ENCODE results near the gene CDH13.

Gene CDH13

DNA sequence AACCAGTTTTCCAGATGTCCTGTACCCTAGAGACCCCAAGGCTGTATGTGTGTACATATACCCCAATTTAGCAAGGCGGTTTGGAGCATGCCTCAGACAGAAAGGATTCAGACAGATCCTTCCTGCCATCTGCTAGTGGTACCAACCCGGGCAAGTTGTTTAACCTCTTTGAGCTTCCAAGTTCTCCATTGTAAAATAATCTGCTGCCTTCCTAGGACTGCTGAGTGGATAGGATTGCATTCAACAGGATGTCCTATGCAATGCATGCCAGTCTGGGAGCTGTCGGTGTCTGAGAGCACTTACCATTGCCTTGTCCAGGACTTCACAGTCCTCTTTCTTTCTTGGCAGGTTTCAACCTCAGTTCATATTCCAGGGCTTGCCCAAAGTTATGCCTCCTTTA, 1.9 kb downstream of the CDH13 start:
- DNase-seq = no peak

DNA sequence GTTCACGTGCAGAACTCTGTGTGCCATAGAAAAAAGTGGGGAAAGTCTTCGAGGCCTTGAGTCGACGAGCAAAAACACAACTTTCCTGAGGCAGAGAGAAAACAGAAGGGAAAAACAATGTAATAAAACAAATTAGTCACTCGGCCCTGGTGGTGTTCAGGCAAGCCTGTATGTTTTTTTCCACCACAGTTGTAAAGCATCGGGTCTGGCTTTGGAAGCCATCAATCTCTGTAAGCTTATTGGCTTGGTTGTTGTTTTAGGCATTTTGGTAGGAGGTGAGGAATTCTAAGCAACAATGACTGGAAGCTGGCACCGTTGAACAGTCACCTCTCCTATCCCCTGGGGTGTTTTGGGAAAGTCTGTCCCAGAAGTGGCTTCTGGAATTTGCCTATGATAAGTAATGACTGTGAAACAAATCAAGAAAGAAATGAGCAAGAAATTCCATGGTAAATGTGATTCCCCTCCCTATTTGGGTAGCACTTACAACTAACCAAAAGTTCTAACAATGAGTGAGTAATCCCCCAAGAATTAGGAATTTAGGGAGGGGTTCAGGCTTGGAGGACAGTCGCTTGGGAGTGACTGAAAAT, 2.8 kb downstream of the CDH13 start:
- no peak for DNase-seq

DNA sequence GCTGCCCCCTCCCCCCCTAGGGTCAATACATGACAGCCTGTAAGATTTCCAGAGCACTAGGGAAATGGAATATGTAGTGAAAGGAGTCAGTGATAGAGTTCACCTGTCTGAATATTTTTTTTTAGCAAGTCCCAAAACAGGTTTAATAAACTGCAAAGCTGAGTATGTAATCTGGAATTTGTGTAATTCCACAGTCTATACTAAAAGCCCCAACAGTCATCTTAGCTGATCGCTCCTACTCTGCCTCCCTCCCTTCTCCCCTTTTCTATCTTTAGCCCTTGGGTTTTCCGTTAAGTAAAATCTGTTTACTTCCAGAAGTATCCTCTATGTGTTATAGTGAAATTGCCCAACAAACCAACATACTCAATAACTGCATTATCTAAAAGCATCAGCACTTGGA, 3.5 kb downstream of the CDH13 start:
- DNase-seq = no peak

DNA sequence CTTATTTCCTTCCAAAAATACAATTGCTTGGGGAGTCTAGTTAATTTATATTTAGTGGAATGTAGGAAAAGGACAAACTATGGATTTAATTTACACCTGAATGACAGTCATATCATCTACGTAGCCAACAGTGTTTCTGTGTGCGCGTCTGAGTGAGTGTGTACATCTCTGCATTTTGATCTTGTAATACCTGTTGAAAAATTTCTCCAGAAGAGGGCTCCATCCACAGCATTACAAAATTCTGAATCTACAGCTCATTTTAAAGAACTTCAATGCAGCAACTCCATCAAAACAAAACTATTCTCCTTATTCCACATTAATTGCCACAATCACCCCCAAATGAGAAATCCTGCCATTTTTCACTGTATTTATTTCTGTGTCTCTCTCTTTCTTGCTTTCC, 3.9 kb downstream of the CDH13 start:
- no peak for DNase-seq

DNA sequence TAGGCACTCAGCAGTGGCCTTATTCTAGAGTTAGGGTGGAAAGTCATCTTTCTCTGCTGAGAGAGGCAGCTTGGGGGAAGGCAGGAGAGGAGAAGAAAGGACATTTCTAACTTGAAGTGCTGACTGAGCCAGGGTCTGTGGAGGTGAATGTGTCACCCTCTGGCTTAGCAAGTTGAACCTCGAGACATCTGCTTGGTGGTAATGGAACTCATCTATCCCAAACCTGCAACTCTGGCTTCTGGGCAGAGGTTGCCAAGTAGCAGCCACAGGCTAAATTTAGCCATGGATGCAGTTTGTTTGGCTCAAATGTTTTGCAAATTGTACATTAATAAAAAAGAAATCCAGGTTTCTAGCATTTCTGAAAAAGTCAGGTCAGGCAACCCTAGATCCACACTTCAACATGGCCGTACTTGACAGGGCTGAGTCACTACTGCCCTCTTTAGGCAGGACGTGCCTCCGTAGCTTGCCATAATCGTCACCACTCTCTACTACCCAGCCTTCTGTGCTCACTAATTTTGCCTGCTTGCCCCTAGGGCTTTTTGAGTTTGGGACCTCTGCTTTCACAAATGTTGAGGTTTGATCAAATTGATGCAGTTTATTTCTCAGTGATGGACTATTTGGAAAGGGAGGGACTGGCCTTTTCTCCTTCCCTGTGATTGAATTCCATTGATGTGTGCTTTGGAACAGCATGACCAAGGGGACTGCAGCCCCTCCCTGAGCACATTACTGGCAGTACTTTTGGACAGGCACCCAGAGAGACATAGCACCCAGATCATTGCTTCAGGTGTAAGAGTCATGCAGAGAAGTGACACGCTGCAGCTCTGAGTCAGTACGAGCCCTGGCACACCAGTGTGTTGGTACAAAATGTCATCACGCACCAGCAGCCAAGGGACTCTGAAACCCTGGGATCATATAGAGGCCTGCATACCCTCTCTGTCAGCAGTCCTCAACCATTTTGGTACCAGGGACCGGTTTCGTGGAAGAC, 5.2 kb downstream of the CDH13 start:
- no peak for DNase-seq

DNA sequence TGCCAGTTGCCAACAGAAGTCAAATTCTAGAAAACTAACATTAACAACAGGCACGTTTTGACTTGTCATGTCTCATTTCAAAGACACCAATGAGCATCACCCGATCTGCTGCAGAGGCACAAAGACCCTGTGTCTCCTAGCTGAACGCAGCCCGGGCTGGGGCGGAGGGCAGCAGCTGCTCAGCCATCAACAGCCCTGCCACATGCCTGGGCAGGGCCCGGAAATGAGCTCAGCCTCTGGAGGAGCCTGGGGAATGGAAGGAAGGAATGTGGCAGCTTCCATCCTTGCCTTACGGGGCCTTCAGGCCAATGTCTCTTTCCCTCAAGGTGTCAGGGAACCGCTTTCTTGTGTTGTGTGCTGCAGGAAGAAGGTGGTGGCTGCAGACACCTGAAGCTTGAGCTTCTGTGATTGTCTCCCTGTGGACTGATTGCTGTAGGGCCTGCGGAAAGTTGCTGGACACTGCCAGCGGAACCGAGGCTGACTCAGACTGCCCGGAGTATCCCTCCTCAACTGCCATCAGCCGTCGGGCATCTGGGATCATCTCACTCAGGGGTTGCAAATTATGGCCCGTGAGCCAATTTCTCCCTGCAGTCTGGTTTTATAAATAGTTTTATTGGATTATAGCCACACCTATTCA, 7.3 kb downstream of the CDH13 start:
- peak; percentile 81 for DNase-seq

DNA sequence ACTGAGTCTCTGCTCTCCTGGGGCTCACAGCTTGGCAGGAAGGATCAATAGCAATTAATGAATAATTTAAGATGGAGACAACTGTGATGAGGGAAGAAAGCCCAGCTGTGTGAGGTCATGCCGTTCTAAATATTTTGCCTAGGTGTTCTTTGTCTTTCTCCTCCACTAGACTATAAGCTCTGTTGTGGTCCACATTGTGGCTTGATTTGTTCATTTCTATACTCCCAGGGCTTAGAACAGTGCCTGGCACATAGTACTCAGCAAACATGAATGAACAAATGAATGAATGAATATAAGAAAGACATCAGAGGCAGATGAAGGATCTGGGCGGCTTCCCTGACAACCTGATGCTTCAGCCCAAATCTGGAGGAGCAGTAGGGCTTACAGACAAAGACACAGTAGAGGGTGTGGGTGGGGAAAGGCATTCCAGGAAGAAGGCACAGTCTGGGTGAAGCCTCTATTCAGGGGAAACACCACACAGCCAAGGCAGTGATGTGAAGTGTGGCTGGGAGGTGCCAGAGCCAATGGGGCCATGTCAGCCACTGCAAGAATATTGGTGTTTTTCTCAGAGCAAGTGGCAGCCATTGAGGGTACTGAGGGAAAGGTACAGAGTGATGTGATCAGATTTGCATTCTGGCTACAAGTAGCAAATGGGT, 8.3 kb downstream of the CDH13 start:
- DNase-seq = no peak

DNA sequence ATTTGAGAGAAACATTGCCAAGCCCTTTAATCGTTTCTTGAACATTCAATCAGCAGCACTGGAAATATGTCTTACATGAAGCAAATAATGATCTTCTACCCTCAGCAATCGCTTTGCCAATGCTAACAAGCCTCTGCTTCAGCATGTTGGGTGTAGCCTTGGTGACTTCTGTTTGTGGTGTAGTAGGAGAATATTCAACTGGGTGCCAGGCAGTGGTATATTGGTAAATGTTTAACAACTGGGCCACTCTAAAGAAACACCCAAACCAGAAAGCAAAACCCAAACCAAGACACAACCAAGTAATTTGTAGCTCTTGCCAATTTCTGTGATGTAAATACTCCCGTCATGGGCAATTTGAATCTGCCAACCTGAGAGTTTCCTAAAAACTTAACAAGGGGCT, 9.7 kb downstream of the CDH13 start:
- no peak for DNase-seq

DNA sequence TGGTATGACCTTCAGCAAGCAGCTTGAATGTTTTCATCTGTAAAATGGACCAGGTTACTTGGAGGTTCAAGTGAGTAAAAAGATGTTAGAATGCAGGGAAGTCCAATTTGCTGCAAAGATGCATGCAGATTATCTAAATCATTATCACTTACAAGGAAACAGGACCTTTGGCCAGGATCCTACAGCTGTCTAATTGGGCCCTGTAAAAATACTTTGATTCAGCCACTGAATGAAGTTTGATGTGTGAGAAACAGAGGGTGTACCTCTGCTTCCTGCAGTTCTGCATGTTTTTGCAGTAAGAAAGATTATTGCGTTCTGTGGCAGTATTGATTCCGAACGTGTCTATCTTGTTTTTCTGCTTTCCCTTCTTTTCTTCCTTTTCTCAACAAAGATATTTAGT, 10.2 kb downstream of the CDH13 start:
- DNase-seq = no peak

DNA sequence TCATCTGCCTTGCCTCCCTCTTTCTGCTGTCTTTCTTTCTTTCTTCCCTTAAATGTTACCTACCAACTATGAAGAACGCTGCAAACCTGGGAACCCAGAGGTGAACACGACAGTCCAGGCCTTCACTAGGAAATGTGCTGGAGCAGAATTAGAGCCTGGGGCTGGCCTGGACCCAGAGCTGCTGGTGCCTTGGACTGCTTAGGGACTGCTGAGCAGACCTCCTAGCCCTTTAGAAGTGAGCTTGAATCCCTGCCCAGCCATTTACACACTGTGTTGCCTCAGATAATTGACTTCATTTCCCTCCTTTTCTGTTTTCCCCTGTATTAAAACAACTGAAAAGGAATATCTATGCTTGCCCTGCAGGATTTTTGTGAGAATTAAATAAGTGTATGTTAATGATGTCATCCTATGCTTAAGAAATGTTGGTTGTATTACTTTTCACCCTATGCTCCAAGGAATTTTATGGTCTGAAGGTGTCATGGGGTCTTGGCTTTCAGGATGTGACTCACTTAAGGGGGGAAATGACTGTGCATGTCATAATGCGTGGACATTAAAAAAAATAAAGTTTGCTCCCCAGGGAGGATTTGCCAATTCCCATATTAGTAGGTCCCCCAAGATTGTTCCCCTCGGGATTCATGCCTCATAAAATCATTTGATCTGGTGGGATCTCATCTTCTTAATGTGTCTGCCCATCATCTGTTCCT, 11.5 kb downstream of the CDH13 start:
- no peak for DNase-seq

DNA sequence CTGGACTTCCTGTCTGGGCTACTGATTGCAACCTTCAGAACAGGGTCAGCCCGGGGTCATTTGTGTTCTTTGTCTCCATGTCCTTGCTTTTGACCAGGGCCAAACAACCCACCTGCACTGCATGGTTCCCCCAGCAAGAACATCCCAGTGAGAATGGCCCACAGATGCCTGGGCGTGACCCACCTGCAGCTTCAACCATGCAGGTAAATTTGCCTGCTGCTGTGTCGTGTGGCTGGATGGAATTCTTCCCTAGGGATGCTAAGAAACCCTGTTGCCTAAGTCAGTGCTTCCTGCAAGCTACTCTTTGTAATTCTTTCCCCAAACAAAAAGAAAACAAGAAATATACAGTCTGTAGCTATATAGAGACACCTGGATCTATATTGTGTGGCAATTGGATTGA, 12.5 kb downstream of the CDH13 start:
- no peak for DNase-seq

DNA sequence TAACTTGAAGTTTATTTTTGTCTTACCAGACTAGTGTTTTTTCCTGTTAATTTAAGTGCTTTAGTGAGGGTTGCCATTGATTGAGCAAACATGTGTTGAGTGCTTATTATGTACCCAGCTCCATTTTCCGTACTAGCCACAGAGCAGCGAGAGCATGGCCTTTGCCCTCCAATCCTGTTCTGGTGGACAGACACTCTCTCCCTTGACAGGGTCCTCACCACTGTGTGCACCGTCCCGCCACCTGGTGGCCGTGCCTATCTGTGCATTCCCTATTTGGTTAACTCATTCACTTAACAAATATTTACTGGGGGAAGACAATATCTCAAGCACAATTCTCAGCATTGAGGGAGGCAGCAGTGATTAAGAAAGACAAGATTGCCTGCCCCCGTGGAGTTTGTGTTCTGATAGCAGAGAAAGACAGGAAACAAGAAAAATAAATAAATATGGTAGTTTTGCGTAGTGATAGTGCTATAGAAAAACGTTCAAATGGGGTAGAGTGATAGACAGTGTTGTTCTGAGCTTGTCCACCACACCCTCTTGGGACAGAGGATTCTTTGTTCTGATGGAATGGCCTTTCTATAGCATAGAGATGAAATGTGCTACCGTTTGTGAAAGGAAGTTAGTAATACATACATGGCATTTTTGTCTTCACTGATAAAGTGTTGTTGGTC, 13.0 kb downstream of the CDH13 start:
- no peak for DNase-seq

DNA sequence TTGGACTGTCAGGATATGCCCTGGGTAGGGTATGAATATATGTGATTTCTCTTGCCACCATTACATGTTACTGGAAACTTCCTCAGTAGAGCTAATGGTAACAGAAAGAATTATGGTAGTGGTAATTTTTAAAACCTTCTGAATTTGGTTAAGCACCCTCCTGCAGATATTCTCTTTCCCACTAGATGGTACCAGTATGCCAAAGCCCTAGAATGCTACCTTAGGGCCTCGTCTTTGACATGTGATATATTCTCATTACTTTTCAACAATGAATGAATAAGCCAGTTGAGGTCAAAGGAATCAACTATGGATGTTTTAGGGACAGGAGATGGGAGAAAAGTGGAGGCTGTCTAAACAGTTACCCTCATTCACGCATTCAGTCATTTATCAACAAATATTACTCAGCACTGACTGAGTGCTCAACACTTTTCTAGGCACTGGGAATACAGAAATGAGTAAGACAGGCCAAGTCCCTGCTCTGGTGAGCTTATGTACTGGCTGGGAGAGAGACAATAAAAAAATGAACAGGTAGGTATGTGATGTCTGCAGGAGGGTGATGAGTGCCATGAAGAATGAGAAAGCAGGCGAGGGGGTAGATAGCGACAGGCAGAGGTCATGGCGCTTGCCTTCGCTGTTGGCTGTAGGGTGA, 14.7 kb downstream of the CDH13 start:
- no peak for DNase-seq

DNA sequence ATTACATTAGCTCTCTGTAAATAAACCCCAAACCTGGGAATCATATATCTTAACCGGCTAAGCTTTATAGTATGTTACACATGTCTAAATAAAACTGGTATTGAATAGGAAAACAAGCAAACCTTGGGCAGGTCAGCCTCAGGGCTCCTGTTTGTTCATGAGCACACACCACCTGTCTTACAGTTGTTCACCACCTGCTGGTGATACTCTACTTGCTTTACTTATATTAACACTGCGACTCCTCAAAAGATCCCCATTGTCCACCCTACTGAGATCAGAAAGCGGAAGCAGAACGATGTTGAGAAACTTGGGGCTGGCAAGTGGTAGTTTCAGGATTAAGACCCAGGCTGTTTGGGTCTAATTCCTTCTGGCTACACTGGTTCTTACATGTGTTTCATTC, 16.4 kb downstream of the CDH13 start:
- DNase-seq = no peak

DNA sequence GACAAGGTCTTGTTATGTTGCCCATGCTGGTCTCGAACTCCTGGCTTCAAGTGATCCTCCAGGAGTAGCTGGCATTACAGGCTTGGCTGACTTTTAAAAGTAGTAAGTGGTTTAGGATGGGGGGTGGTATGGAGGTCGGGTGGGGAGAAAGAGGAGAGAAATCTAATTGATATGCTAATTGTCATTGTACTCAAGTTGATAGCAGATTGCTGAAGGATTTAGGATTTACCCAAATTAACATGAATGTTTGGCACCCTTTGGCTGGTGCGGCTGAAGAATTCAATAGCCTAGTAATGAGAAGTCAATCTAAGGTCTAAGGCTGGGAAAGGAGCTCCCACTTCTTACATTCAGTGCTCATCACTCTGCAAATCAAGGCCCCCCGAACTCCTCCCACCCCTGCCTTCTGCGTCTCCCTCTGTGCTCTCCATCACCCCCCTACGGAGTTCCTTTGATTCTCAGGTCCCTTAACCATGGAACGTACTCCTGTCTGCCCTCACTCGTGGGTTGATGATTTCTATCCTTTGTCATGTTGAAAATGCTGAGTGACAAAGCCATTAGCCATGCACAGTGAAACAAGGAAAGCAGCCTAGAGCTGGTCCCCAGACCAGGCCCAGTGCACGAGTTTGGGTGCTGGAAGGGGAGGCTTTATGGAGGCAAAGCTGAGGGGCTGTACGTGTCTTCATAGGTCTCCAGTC, 17.3 kb downstream of the CDH13 start:
- DNase-seq = no peak

DNA sequence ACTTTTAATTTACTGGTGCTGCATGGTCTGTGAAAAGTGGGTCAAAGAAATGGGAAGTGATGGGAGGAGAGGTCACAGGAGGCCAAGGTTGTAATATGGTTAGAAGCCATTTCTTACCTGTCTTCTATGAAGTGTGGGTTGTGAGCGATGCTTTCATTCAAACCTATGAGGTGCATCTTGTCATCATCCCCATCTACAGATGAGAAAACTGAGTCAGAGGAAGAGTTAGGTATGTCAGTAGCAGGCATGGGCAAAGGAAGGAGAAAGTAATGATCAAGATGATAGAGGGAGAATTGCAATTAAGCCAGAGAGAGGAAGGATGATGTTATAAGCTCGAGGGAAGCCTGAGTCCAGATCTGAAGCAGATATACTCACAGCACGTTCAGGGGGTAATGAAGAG, 19.7 kb downstream of the CDH13 start:
- no peak for DNase-seq

DNA sequence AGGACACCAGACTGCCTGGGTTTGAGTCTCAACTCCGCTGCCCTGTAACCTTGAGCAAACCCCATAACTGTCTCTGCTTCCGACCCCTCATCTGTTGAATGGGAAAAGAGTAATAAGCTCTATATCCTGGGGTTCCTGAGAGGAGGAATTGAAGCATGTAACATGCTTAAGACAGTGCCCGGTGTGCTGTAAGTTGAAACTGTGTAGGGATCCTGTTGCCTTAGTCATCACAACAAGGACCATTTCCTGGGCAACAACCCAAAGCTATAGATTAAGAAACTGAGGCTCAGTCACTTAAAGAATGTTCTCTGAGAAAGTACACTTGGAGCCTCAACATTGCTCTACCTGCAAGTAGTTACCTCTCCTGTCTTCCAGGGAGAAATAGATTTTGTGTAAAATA, 23.0 kb downstream of the CDH13 start:
- no peak for DNase-seq

DNA sequence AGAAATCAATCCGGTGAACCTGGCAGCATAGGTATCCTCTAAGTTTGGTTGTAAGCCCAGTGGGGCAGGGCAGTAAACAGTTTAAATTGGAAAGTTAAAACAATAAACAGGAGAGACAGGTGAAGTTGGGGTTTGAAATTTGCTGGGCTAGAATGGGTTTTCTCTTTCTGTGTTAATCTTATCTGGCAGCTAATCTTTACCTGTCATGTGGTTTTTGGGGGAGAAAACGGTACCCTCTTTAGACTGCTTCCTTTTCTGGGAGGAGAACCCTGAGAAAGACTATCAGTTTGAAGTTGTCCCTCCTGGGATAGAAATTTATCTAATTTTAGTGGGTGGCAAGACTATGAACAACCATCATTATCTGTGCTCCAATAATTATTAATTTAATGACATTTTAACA, 24.0 kb downstream of the CDH13 start:
- no peak for DNase-seq

DNA sequence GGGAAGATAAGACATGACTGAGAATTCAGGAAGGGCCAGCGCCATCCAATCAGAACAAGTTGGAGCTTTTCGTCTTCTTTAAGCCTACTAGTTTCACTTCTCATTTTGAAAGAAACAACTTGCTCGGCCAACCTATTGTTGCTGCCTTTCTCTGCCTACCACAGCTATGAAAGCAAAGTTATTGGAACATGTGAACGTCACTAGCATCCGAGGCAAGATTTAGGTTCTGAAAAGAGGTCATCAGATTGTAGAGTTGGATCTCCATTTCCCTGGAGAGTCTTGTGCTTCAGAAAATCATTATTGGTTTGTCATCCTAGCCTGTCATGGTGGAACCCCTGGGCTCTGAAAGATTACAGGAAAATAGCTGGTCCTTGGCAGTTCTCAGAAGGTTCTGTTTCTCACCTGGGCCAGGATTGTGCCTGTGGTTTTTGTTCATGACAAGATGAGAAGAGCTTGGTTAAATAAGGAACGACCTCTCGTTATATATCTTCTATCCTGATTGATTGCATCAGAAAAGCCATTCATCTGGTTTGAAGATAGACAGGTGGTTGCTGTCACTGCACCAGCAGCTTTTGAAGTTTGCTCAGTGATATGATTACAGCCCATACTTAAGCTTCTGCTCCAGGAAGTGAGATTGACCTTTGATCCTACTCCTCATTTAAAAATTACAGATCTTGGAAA, 25.3 kb downstream of the CDH13 start:
- no peak for DNase-seq

DNA sequence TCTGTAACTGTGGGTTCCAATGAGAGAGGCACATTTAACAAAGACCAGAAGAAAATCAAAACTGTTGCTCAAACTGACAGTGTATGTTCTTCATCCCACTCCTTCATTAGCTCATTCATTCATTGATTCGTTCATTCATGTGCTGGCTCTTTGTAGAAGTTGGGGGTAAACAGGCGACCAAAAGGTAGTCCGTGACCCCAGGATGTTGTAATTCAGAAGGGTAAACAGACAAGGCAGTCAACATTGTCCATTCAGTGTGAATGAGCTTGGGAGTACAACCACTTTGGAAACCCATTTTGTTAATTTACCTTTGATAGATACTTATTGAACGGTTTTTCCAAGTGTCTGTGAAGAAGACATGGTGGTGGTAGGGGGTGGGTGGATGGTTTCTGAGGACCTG, 26.1 kb downstream of the CDH13 start:
- DNase-seq = no peak

Measured in NCI-H1694 treated with DMSO at 0.1 percent for 48 hours (cell line).